ENCODE data around the gene LONRF2. TPM values are rescaled to one million over a fixed set of nuclear protein-coding genes. Genes with fewer than 3 reads are reported as not detected.

Gene LONRF2
- total and polyA plus RNA-seq, 2 of the 4 experiments (the other 2 are of a cell fraction) = 0.19 to 0.54 TPM

DNA sequence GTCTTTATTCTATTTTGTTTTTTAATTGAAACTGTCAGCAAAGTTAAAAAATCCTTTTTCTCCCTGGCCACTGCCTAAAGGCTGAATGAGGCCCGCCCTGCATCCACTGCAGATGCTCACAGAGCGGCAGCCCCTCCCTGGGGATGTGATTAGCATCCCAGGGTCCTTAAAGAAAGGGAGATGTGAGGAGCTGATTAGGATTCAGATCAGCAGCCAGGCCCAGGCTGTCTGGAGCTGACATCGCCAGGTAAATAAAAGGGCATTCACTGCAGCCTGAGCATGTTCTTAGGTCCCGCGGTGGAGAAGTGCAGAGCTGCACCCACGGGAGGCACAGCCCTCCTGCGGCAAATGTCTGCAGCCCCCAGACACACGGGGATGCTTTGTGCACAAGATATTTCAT, 83.8 kb downstream of the LONRF2 start:
- no peaks in the 10 kb centered on the region for H3K79me1 ChIP-seq (ENCODE audit: low read depth in 1 of 2, low read length in 2 of 2)
- H2BK120ac ChIP-seq (ENCODE audit: low read depth, low read length) = no peak overlapping the region
- H3K27me3 ChIP-seq (ENCODE audit: control insufficient read depth, insufficient read depth, low read length) = no peaks in the 10 kb centered on the region
- dilution Hi-C loops (cut with HindIII; ENCODE audit: low sequenced_read_pairs, unreplicated experiment) = no loop called here
- no peak overlapping the region for H3K14ac ChIP-seq (replicated peaks; ENCODE audit: low read depth, low read length)
- no peaks in the 10 kb centered on the region for H3K9me3 ChIP-seq (ENCODE audit: control insufficient read depth, insufficient read depth, low read length)
- ATAC-seq (ENCODE audit: low read depth) (no peak), DNase-seq (no peak)
- H2BK15ac ChIP-seq (ENCODE audit: low read depth, low read length) = no peak overlapping the region
- POLR2A ChIA-PET (ENCODE audit: unreplicated experiment) = no interaction called here
- H3K4ac ChIP-seq (ENCODE audit: low read depth, low read length) = no peak overlapping the region
- H4K8ac ChIP-seq (ENCODE audit: low read depth in 2 of 2, low read length in 2 of 2) = no peak overlapping the region
- no peak overlapping the region for H3K4me2 ChIP-seq (ENCODE audit: low read depth, low read length)
- in situ Hi-C loops (cut with MboI; ENCODE audit: low sequenced_read_pairs) = no loop called here
- H3K4me3 ChIP-seq (ENCODE audit: insufficient read depth, low read depth, low read length) = no peak overlapping the region
- H3K9ac ChIP-seq (ENCODE audit: low read depth, low read length) = no peak overlapping the region
- peaks cover 6% of the 10 kb centered on the region for H3K9me1 ChIP-seq (ENCODE audit: insufficient read depth, low read length)
- H3K18ac ChIP-seq (ENCODE audit: low read depth, low read length) = no peak overlapping the region
- H4K20me1 ChIP-seq (ENCODE audit: insufficient read depth, low read length) = no peaks in the 10 kb centered on the region
- H2BK5ac ChIP-seq (ENCODE audit: low read depth, low read length, poor library complexity, severe bottlenecking) = no peak overlapping the region
- no peak overlapping the region for H4K5ac ChIP-seq (ENCODE audit: low read depth, low read length)
- no peak overlapping the region for H3K56ac ChIP-seq (ENCODE audit: extremely low read depth, insufficient read depth, low read length)
- BruUV-seq (replicated peaks) = no TSS peak
- no peaks in the 10 kb centered on the region for H3K36me3 ChIP-seq (ENCODE audit: control insufficient read depth, insufficient read depth, low read length)
- WGBS, 2 experiments (ENCODE audit: extremely low coverage in 2 of 2, insufficient read length in 1 of 2) = 100% methylated on average over 1 of the region's 8 CpGs; no CpG with 5 or more reads in 1 of the 2 experiments
- H2AK5ac ChIP-seq (ENCODE audit: low read depth, low read length) = no peak overlapping the region
- peaks cover 12% of the 10 kb centered on the region for H3K4me1 ChIP-seq (ENCODE audit: control insufficient read depth, insufficient read depth, low read length)
- H3K27ac ChIP-seq (ENCODE audit: insufficient read depth, low read length) = no peak overlapping the region
- H3K23ac ChIP-seq (ENCODE audit: low read depth, low read length) = no peak overlapping the region
- TF ChIP-seq, protein P1, sequence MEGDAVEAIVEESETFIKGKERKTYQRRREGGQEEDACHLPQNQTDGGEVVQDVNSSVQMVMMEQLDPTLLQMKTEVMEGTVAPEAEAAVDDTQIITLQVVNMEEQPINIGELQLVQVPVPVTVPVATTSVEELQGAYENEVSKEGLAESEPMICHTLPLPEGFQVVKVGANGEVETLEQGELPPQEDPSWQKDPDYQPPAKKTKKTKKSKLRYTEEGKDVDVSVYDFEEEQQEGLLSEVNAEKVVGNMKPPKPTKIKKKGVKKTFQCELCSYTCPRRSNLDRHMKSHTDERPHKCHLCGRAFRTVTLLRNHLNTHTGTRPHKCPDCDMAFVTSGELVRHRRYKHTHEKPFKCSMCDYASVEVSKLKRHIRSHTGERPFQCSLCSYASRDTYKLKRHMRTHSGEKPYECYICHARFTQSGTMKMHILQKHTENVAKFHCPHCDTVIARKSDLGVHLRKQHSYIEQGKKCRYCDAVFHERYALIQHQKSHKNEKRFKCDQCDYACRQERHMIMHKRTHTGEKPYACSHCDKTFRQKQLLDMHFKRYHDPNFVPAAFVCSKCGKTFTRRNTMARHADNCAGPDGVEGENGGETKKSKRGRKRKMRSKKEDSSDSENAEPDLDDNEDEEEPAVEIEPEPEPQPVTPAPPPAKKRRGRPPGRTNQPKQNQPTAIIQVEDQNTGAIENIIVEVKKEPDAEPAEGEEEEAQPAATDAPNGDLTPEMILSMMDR (conservative IDR thresholded peaks at IDR 0.05; ENCODE audit: low read depth, low read length) = no peak
- TF ChIP-seq MAFK (IDR thresholded peaks at IDR 0.05; ENCODE audit: low read depth, low read length) (no peak), RFX5 (IDR thresholded peaks at IDR 0.05; ENCODE audit: low read depth, low read length) (no peak), MAZ (IDR thresholded peaks at IDR 0.05; ENCODE audit: borderline replicate concordance, low read depth, low read length) (no peak), MXI1 (IDR thresholded peaks at IDR 0.05; ENCODE audit: borderline replicate concordance, low read depth, low read length) (no peak), CHD1 (IDR thresholded peaks at IDR 0.05; ENCODE audit: low read depth, low read length) (no peak), CEBPB (IDR thresholded peaks at IDR 0.05; ENCODE audit: low read depth, low read length) (no peak), SMC3 (IDR thresholded peaks at IDR 0.05; ENCODE audit: low read depth, low read length) (no peak), RCOR1 (IDR thresholded peaks at IDR 0.05; ENCODE audit: insufficient replicate concordance, low read length) (no peak), NFE2L2 (IDR thresholded peaks at IDR 0.05; ENCODE audit: low read depth, low read length) (no peak)
- TF ChIP-seq, protein P2, sequence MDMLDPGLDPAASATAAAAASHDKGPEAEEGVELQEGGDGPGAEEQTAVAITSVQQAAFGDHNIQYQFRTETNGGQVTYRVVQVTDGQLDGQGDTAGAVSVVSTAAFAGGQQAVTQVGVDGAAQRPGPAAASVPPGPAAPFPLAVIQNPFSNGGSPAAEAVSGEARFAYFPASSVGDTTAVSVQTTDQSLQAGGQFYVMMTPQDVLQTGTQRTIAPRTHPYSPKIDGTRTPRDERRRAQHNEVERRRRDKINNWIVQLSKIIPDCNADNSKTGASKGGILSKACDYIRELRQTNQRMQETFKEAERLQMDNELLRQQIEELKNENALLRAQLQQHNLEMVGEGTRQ (IDR thresholded peaks at IDR 0.05; ENCODE audit: low read depth, low read length) = no peak
- TF ChIP-seq, protein P3, sequence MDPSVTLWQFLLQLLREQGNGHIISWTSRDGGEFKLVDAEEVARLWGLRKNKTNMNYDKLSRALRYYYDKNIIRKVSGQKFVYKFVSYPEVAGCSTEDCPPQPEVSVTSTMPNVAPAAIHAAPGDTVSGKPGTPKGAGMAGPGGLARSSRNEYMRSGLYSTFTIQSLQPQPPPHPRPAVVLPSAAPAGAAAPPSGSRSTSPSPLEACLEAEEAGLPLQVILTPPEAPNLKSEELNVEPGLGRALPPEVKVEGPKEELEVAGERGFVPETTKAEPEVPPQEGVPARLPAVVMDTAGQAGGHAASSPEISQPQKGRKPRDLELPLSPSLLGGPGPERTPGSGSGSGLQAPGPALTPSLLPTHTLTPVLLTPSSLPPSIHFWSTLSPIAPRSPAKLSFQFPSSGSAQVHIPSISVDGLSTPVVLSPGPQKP (IDR thresholded peaks at IDR 0.05; ENCODE audit: borderline replicate concordance, low read depth, low read length) = no peak
- no peak overlapping the region for H2AFZ ChIP-seq (replicated peaks; ENCODE audit: low read length, poor library complexity)
- intact Hi-C loops (cut with micrococcal nuclease) = no loop called here
- no peak overlapping the region for H2BK20ac ChIP-seq (ENCODE audit: low read depth, low read length)
- H4K91ac ChIP-seq (ENCODE audit: insufficient read depth, low read depth, low read length) = no peak overlapping the region
- CTCF ChIA-PET = no interaction called here
- H2AK9ac ChIP-seq (replicated peaks; ENCODE audit: low read depth, low read length, poor library complexity) = no peak overlapping the region

All from IMR-90 (cell line).